H1 (cell line): ENCODE results near the gene RANBP9. TPM values are rescaled to one million over a fixed set of nuclear protein-coding genes. Genes with fewer than 3 reads are reported as not detected.

ENCODE experiments used
- BCL11A ChIP-seq, 2 experiments: IDR thresholded peaks; one replicate each; pipeline ENCODE4 v1.6.1; 2011; ENCODE audit warnings: low read depth in 2 of 2, low read length in 2 of 2, mild to moderate bottlenecking in 2 of 2
- KDM5A ChIP-seq: fragments of 200-600 bp; IDR thresholded peaks from 2 replicates; pipeline ENCODE4 v1.7.1; 2012; ENCODE audit warnings: mild to moderate bottlenecking, low read length, inconsistent platforms, mixed read lengths
- PHF8 ChIP-seq: fragments of 200-600 bp; sonication (generic); conservative IDR thresholded peaks from 2 replicates; pipeline ENCODE4 v1.7.1; 2012; ENCODE audit warnings: low read depth, mild to moderate bottlenecking, inconsistent platforms, low read length, moderate library complexity
- RFX5 ChIP-seq: IDR thresholded peaks from 2 replicates; pipeline ENCODE4 v1.6.1; 2011; ENCODE audit warnings: low read depth, low read length, improper control_type of control experiment, borderline replicate concordance
- SP2 ChIP-seq: IDR thresholded peaks from 2 replicates; pipeline ENCODE4 v1.6.1; 2012; ENCODE audit warnings: mild to moderate bottlenecking, low read length, inconsistent platforms
- polyA plus RNA-seq, 7 experiments: library from polyadenylated mRNA; depleted of rRNA in 3 of 7; stranded (reverse) in 5 of 7; unstranded in 2 of 7; fragments of >200 nt in 5 of 7; fragments of 200-250 nt in 2 of 7; gene quantifications; 1 replicate in 5 of 7; 2 replicates in 1 of 7; 4 replicates in 1 of 7; pipeline versions ENCODE4 v1.2.1 to v1.2.3, GENCODE V29; 2011 to 2013; ENCODE audit warnings: missing spikeins in 2 of 7, mixed read lengths in 2 of 7
- total RNA-seq: library from RNA; stranded (reverse); fragmentation: NEBNext Ultra II Directional; extraction: Animal tissue kit (Norgen Biotek cat#: 25700); gene quantifications from 2 replicates; pipeline ENCODE4 v1.2.1, GENCODE V29; 2021

Gene RANBP9
- total and polyA plus RNA-seq, 2 of the 8 experiments (the other 6 are each of a cell fraction or from before 2014, with no cell fraction given), result 13.0 to 36.7 TPM

DNA sequence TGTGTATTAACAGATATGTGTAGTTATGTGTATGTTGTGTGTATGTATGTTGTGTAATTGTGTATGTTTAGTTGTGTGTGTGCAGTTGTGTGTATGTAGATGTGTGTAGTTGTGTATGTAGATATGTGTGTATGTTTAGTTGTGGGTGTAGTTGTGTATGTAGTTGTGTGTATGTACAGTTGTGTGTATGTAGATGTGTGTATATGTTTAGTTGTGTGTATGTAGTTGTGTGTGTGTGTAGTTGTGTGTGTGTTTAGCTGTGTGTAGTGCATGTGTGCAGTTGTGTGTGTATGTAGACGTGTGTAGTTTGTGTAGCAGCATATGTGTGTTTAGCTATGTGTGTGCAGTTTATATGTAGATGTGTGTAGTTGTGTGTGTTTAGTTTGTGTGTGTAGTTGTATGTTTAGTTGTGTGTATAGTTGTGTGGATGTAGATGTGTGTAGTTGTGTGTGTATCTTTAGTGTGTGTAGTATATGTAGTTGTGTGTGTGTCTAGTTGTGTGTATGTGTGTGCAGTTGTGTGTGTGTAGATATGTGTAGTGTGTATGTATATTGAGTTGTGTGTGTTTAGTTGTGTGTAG lies 121.0 kb downstream of the RANBP9 start (continued):
- TF ChIP-seq RFX5 (no peak), KDM5A (no peak), BCL11A (IDR thresholded peaks at IDR 0.05; ENCODE audit: low read depth in 2 of 2, low read length in 2 of 2) (no peak), PHF8 (no peak), SP2 (no peak)
